SU-DHL-6 (cell line): ENCODE results near the gene AKT3.

ENCODE experiments used
- EZH2phosphoT487 ChIP-seq: fragments of 200-600 bp; sonication (generic), shearing (Covaris generic); conservative IDR thresholded peaks from 2 replicates; pipeline ENCODE4 v1.6.1; 2018; ENCODE audit warnings: mild to moderate bottlenecking, antibody characterized with exemption, low read length, moderate library complexity, mixed read lengths
- TF ChIP-seq, protein P1 (sequence below): fragments of 200-600 bp; sonication (generic); IDR thresholded peaks from one replicate; pipeline ENCODE4 v1.5.1; 2017; ENCODE audit warnings: antibody characterized with exemption, mild to moderate bottlenecking, low read length, moderate library complexity; ENCODE audit not compliant: insufficient read depth, poor library complexity, severe bottlenecking

- TF ChIP-seq, protein P1, sequence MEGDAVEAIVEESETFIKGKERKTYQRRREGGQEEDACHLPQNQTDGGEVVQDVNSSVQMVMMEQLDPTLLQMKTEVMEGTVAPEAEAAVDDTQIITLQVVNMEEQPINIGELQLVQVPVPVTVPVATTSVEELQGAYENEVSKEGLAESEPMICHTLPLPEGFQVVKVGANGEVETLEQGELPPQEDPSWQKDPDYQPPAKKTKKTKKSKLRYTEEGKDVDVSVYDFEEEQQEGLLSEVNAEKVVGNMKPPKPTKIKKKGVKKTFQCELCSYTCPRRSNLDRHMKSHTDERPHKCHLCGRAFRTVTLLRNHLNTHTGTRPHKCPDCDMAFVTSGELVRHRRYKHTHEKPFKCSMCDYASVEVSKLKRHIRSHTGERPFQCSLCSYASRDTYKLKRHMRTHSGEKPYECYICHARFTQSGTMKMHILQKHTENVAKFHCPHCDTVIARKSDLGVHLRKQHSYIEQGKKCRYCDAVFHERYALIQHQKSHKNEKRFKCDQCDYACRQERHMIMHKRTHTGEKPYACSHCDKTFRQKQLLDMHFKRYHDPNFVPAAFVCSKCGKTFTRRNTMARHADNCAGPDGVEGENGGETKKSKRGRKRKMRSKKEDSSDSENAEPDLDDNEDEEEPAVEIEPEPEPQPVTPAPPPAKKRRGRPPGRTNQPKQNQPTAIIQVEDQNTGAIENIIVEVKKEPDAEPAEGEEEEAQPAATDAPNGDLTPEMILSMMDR: no peak
- TF ChIP-seq EZH2phosphoT487: no peak
These were observed 302.2 kb downstream of the AKT3 start for GRCh38 chr1:243547891-243548290.
